LoVo (cell line): ENCODE measurements around the gene ARL10.

Experiments used
- DNase-seq: peaks from one replicate; pipeline ENCODE4 v3.0.0-alpha.2; 2016; ENCODE audit warnings: low spot score

ARL10 gene

GRCh38 chr5:176361437-176362232 lies 3.7 kb upstream of the ARL10 start, which contains the start of gene KIAA1191:
KIAA1191 (minus strand) TSS chr5:176361764; CDS start chr5:176359508, 2,256 bp downstream.
- peak; percentile 94 for DNase-seq

GRCh38 chr5:176362233-176362490 lies 3.1 kb upstream of the ARL10 start:
- DNase-seq = no peak

GRCh38 chr5:176364765-176365350 lies 429 bp upstream of the ARL10 start:
- DNase-seq = no peak

- DNase-seq = no peak
Observed at GRCh38 chr5:176366232-176366894, 1.1 kb downstream of the ARL10 start.

GRCh38 chr5:176368726-176369125 lies 3.4 kb downstream of the ARL10 start:
- no peak for DNase-seq

- DNase-seq = no peak
Observed at GRCh38 chr5:176369934-176370711, 4.8 kb downstream of the ARL10 start.

- no peak for DNase-seq
Observed at GRCh38 chr5:176371621-176372539, 6.6 kb downstream of the ARL10 start.

- no peak for DNase-seq
Observed at GRCh38 chr5:176373100-176373818, 8.0 kb downstream of the ARL10 start.

GRCh38 chr5:176379881-176380280 lies 14.6 kb downstream of the ARL10 start:
- DNase-seq = no peak

- DNase-seq = no peak
Observed at GRCh38 chr5:176381423-176381822, 16.1 kb downstream of the ARL10 start.

- DNase-seq = no peak
Observed at GRCh38 chr5:176381979-176382378, 16.7 kb downstream of the ARL10 start.

GRCh38 chr5:176382721-176383120 lies 17.4 kb downstream of the ARL10 start:
- DNase-seq = no peak

GRCh38 chr5:176383248-176383905 lies 18.1 kb downstream of the ARL10 start:
- DNase-seq = no peak

GRCh38 chr5:176383961-176384360 lies 18.7 kb downstream of the ARL10 start:
- no peak for DNase-seq

GRCh38 chr5:176384366-176384930 lies 19.2 kb downstream of the ARL10 start:
- no peak for DNase-seq

GRCh38 chr5:176384991-176385390 lies 19.7 kb downstream of the ARL10 start:
- DNase-seq = no peak

- no peak for DNase-seq
Observed at GRCh38 chr5:176386491-176386890, 21.2 kb downstream of the ARL10 start.

- DNase-seq = no peak
Observed at GRCh38 chr5:176387384-176387925, 22.2 kb downstream of the ARL10 start.

GRCh38 chr5:176388003-176388443 lies 22.7 kb downstream of the ARL10 start:
- peak; percentile 29 for DNase-seq
